SK-N-SH (cell line): ENCODE results near the gene ZNF407.

Source experiments
- CTCF ChIP-seq: fragments of 200-600 bp; sonication (generic); IDR thresholded peaks from 2 replicates; pipeline ENCODE4 v1.6.1; 2017; ENCODE audit warnings: antibody characterized with exemption, mild to moderate bottlenecking, moderate library complexity
- EP300 ChIP-seq, 2 experiments: IDR thresholded peaks; 2 replicates each; pipeline versions ENCODE4 v1.4.0 to v1.6.1; 2012; ENCODE audit warnings: borderline replicate concordance in 1 of 2, low read depth in 1 of 2, low read length in 1 of 2
- FOSL2 ChIP-seq: IDR thresholded peaks from 2 replicates; pipeline ENCODE4 v1.4.0; 2012; ENCODE audit warnings: low read depth, mild to moderate bottlenecking, moderate library complexity, borderline replicate concordance
- GABPA ChIP-seq: IDR thresholded peaks from 2 replicates; pipeline ENCODE4 v1.4.0; 2012; ENCODE audit warnings: low read depth, mild to moderate bottlenecking
- MXI1 ChIP-seq: IDR thresholded peaks from 2 replicates; pipeline ENCODE4 v1.6.1; 2012; ENCODE audit warnings: mild to moderate bottlenecking, low read depth, low read length, improper control_type of control experiment
- POLR2AphosphoS5 ChIP-seq: IDR thresholded peaks from 2 replicates; pipeline ENCODE4 v1.6.1; 2012; ENCODE audit warnings: low read depth, low read length
- RAD21 ChIP-seq: IDR thresholded peaks from 2 replicates; pipeline ENCODE4 v1.6.1; 2012; ENCODE audit warnings: mild to moderate bottlenecking, low read length
- SMC3 ChIP-seq: IDR thresholded peaks from 2 replicates; pipeline ENCODE4 v1.6.1; 2012; ENCODE audit warnings: low read depth, low read length, improper control_type of control experiment
- USF2 ChIP-seq: fragments of 150-350 bp; IDR thresholded peaks from 2 replicates; pipeline ENCODE4 v1.6.1; 2017; ENCODE audit warnings: antibody characterized with exemption, low read length, low read depth, borderline replicate concordance
- YY1 ChIP-seq: IDR thresholded peaks from 2 replicates; pipeline ENCODE4 v1.4.0; 2012; ENCODE audit warnings: low read depth, mild to moderate bottlenecking

GRCh38 chr18:74773171-74773624 lies 175.5 kb downstream of the ZNF407 start:
- TF ChIP-seq CTCF (no peak), POLR2AphosphoS5 (no peak), RAD21 (no peak), USF2 (no peak), YY1 (no peak), MXI1 (no peak), EP300 (IDR thresholded peaks at IDR 0.05; ENCODE audit: borderline replicate concordance in 1 of 2, low read depth in 1 of 2, low read length in 1 of 2) (no peak), GABPA (no peak), FOSL2 (no peak), SMC3 (no peak)
